ENCODE data around the gene ARVCF.

DNA sequence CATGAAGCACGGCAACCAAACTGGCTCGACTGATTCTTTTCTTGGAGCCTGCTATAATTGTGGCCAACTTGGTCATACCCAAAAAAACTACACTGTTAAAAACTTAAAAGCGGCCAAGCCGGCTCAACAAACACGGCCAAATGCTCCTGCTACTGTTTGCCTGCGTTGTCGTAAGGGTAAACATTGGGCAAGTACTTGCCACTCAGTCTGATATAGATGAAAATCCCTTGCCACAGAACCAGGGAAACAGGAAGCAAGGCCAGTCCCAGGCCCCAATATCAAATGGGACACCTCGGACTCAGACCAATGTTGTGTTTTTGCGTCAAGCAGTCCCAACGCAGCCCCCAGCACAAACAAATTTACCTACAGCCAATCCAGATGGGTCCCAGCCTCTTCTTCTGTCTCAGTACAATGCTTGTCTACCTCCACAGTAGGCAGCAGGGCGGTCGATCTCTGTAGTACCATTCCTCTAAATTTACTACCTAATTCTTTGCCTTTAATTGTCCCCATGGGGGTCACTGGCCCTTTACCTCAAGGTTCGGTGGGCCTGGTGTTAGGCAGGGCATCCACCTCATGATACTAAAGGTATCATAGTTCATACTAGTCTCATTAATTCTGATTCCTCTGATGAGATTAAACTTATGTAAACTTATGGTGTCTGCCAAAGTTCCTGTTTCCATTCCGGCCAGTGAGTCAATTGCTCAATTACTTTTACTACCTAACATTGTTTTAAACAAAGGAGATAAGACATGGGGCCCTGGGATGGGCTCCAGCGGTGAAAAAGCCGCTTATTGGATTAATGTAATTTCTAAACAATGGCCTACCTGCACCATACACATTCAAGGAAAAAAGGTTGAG, 78.8 kb downstream of the ARVCF start:
- TF ChIP-seq CTCF (IDR thresholded peaks at IDR 0.05; ENCODE audit: insufficient read depth, low read length) (no peak), POLR2AphosphoS5 (IDR thresholded peaks at IDR 0.05; ENCODE audit: low read depth) (no peak), REST (IDR thresholded peaks at IDR 0.05; ENCODE audit: insufficient replicate concordance, low read depth) (no peak), GABPA (IDR thresholded peaks at IDR 0.05; ENCODE audit: low read depth) (no peak), SPI1 (IDR thresholded peaks at IDR 0.05; ENCODE audit: borderline replicate concordance, low read depth) (no peak; the same call in 1 of the 2 replicates)

All from HL-60 (cell line).